Measurements from ENCODE around the gene GPRIN1. TPM values are rescaled to one million over a fixed set of nuclear protein-coding genes. Genes with fewer than 3 reads are reported as not detected.

GPRIN1 gene
- total RNA-seq, 3 donors from 2014 or later = 0.64 to 1.2 (median 0.98) TPM

DNA sequence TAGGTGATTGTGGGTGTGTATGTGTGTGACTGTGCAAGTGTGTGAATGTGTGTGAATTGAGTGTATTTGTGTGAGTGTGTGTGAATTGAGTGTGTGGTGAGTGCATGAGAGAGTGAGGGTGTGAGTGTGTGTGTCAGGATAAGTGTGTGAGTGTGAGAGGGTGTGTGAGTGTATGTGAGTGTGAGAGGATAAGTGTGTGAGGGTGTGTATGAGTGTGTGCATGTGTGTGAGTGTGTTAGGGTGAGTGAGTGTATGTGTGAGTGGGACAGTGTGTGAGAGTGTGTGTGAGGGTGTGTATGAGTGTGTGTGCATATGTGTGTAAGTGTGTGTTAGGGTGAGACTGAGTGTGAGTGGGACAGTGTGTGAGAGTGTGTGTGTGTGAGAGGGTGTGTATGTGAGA, 21.7 kb downstream of the GPRIN1 start:
- Histone ChIP-seq H3K27me3 (no peaks in the 10 kb centered on the region), H3K9me3 (peaks cover 20 to 27% of the 10 kb centered on the region in 2 donors), H3K4me3 (no peak overlapping the region), H3K4me1 (no peaks in the 10 kb centered on the region), H3K36me3 (no peaks in the 10 kb centered on the region), H3K27ac (no peak overlapping the region)
- TF ChIP-seq, protein P1, sequence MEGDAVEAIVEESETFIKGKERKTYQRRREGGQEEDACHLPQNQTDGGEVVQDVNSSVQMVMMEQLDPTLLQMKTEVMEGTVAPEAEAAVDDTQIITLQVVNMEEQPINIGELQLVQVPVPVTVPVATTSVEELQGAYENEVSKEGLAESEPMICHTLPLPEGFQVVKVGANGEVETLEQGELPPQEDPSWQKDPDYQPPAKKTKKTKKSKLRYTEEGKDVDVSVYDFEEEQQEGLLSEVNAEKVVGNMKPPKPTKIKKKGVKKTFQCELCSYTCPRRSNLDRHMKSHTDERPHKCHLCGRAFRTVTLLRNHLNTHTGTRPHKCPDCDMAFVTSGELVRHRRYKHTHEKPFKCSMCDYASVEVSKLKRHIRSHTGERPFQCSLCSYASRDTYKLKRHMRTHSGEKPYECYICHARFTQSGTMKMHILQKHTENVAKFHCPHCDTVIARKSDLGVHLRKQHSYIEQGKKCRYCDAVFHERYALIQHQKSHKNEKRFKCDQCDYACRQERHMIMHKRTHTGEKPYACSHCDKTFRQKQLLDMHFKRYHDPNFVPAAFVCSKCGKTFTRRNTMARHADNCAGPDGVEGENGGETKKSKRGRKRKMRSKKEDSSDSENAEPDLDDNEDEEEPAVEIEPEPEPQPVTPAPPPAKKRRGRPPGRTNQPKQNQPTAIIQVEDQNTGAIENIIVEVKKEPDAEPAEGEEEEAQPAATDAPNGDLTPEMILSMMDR (IDR thresholded peaks at IDR 0.05) = no peak
- no peak for TF ChIP-seq POLR2AphosphoS5 (IDR thresholded peaks at IDR 0.05)
- no peak for TF ChIP-seq POLR2A (IDR thresholded peaks at IDR 0.05)
- intact Hi-C loops (cut with DNase I; ENCODE audit: low total_unique reads) = no loop called here
- DNase-seq (ENCODE audit: low spot score in 2 of 2) = no peak

DNA sequence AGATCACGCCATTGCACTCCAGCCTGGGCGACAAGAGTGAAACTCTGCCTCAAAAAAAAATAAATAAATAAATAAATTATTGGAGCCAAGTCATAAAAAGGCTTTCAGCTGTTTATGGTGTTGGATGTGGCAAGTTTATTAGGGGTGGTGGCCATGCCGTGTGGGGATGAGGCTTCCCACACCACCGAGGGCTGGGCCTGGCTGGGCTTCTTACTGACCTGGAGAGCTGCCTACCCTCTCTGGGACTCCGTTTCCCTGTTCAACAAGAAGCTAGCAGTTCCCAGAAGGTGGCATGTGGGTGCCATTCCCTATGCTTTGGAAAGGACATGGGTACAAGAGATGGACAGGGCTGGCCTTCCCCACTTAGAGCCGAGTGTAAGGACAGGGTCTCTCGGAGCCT, 22.6 kb downstream of the GPRIN1 start:
- peaks cover 20 to 27% of the 10 kb centered on the region in 2 donors for H3K9me3 ChIP-seq
- no peaks in the 10 kb centered on the region for H3K36me3 ChIP-seq
- H3K27ac ChIP-seq = no peak overlapping the region
- H3K4me3 ChIP-seq = no peak overlapping the region
- no peaks in the 10 kb centered on the region for H3K4me1 ChIP-seq
- intact Hi-C loops (cut with DNase I; ENCODE audit: low total_unique reads) = no loop called here
- TF ChIP-seq POLR2A (IDR thresholded peaks at IDR 0.05) (no peak), POLR2AphosphoS5 (IDR thresholded peaks at IDR 0.05) (no peak)
- TF ChIP-seq, protein P1 (IDR thresholded peaks at IDR 0.05) = no peak
- H3K27me3 ChIP-seq = no peaks in the 10 kb centered on the region
- DNase-seq (ENCODE audit: low spot score in 2 of 2) = no peak

DNA sequence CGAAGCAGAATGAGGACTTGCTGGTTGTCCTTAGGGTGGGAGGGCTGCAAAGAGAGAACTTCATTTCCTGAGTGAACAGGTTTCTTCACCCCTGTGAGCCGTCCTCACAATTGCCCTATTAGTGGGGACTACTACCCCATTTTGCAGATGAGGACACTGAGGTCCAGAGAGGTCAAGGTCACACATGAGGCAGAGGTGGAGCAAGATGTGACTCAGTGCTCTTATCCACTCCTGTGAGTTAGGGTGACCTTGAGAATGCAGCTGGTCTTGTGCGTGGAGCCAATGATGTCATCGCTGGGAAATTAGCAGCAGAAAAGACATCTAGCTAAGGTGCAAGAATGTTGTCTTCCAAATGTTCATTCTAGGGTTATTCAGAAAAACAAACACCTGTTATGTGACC, 26.9 kb downstream of the GPRIN1 start:
- TF ChIP-seq POLR2AphosphoS5 (IDR thresholded peaks at IDR 0.05) (no peak), POLR2A (IDR thresholded peaks at IDR 0.05) (no peak)
- TF ChIP-seq, protein P1 (IDR thresholded peaks at IDR 0.05) = no peak
- no peak overlapping the region for H3K4me3 ChIP-seq
- H3K9me3 ChIP-seq = peaks cover 20 to 27% of the 10 kb centered on the region in 2 donors
- H3K36me3 ChIP-seq = no peaks in the 10 kb centered on the region
- no peaks in the 10 kb centered on the region for H3K4me1 ChIP-seq
- no peak for DNase-seq (ENCODE audit: low spot score in 2 of 2)
- no peaks in the 10 kb centered on the region for H3K27me3 ChIP-seq
- intact Hi-C loops (cut with DNase I; ENCODE audit: low total_unique reads) = no loop called here
- H3K27ac ChIP-seq = no peak overlapping the region

DNA sequence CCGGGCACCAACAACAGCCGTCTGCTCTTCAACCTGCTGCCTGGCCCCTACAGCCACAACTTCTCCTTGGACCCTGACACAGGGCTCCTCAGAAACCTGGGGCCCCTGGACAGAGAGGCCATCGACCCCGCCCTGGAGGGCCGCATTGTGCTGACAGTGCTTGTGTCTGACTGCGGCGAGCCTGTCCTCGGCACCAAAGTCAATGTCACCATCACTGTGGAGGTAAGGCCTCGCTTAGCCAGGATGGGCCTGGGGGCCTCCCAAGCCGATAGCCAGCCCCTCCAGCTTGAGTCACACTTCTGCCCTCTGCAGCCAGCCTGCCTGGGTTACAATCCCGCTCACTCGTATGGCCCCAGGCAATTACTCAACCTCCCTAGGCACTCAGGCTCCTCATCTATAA, 28.6 kb downstream of the GPRIN1 start:
- intact Hi-C loops (cut with DNase I; ENCODE audit: low total_unique reads) = no loop called here
- DNase-seq (ENCODE audit: low spot score in 2 of 2) = no peak
- no peak overlapping the region for H3K4me3 ChIP-seq
- no peaks in the 10 kb centered on the region for H3K27me3 ChIP-seq
- peaks cover 20 to 23% of the 10 kb centered on the region in 2 donors for H3K9me3 ChIP-seq
- H3K36me3 ChIP-seq = no peaks in the 10 kb centered on the region
- H3K27ac ChIP-seq = no peak overlapping the region
- TF ChIP-seq POLR2A (IDR thresholded peaks at IDR 0.05) (no peak), POLR2AphosphoS5 (IDR thresholded peaks at IDR 0.05) (no peak)
- TF ChIP-seq, protein P1 (IDR thresholded peaks at IDR 0.05) = no peak
- H3K4me1 ChIP-seq = no peaks in the 10 kb centered on the region

DNA sequence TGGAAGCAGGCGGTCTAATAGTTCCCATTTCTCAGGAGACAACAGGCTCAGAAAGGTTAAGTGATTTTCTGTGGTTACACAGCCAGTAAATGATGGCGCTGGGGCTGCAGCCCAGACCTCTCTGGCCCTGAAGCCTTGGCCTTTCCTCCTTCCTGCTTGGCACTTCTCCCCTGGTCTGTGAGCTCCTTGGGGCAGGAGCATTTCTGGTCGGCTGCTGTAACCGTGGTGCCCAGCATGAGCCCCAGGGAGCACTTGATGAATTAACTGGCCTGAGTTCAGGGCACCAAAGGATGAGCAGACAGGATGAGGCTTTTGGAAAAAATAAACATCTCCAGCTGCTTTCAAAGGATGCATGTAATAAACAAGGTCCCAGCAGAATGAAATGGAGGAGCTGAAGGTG, 30.6 kb downstream of the GPRIN1 start:
- intact Hi-C loops (cut with DNase I; ENCODE audit: low total_unique reads) = no loop called here
- DNase-seq (ENCODE audit: low spot score in 2 of 2) = no peak
- TF ChIP-seq POLR2AphosphoS5 (IDR thresholded peaks at IDR 0.05) = no peak
- TF ChIP-seq, protein P1 (IDR thresholded peaks at IDR 0.05) = no peak
- no peak for TF ChIP-seq POLR2A (IDR thresholded peaks at IDR 0.05)
- Histone ChIP-seq H3K27ac (no peak overlapping the region), H3K4me1 (no peaks in the 10 kb centered on the region), H3K36me3 (no peaks in the 10 kb centered on the region), H3K9me3 (peaks cover under 1 to 3% of the 10 kb centered on the region in 2 donors), H3K4me3 (no peak overlapping the region), H3K27me3 (no peaks in the 10 kb centered on the region)

Measured in breast epithelium (tissue), 4 donors.